CD8-positive, alpha-beta memory T cell (primary cell): Measurements from ENCODE around the gene EVX1. TPM values are rescaled to one million over a fixed set of nuclear protein-coding genes. Genes with fewer than 3 reads are reported as not detected.
A peak's percentile ranks its signal among the peaks of the same experiment; 100 is the strongest.

Experiments used
- CTCF ChIA-PET: fragments of 350-600 bp; sonication (Branson Sonifier 250); formaldehyde crosslinking; loops from one replicate; lab custom pipeline; 2021; ENCODE audit warnings: antibody characterized with exemption; lab: Charles Lee
- POLR2A ChIA-PET: fragments of 350-600 bp; sonication (Branson Sonifier 250); formaldehyde crosslinking; loops from one replicate; lab custom pipeline; 2021; ENCODE audit warnings: antibody characterized with exemption; lab: Charles Lee
- DNase-seq, 5 donors: peaks; one replicate each; pipeline versions ENCODE4 v3.0.0 to v3.0.0-alpha.2; 2020 to 2022; ENCODE audit warnings: mixed read lengths in 1 of 5
- H3K27ac ChIP-seq: one replicate; pipeline ENCODE4 v1.7.0; 2013; ENCODE audit warnings: low read depth, mild to moderate bottlenecking, low read length, moderate library complexity
- H3K27me3 ChIP-seq: 2 replicates; pipeline ENCODE4 v1.7.0; 2013; ENCODE audit warnings: low read length, mild to moderate bottlenecking; ENCODE audit not compliant: insufficient read depth, poor library complexity, severe bottlenecking
- H3K36me3 ChIP-seq: 2 replicates; pipeline ENCODE4 v1.7.0; 2013; ENCODE audit warnings: mild to moderate bottlenecking, low read length, moderate library complexity; ENCODE audit not compliant: insufficient read depth
- H3K4me1 ChIP-seq: 2 replicates; pipeline ENCODE4 v1.7.0; 2013; ENCODE audit warnings: mild to moderate bottlenecking, low read length, moderate library complexity; ENCODE audit not compliant: insufficient read depth
- H3K4me3 ChIP-seq: 2 replicates; pipeline ENCODE4 v1.7.0; 2013; ENCODE audit warnings: mild to moderate bottlenecking, low read length
- H3K9me3 ChIP-seq: 2 replicates; pipeline ENCODE4 v1.7.0; 2013; ENCODE audit warnings: mild to moderate bottlenecking, low read length
- H3K27ac Mint-ChIP-seq, 8 donors: one replicate each; pipeline ENCODE4 v1.8.0; 2020 to 2021; ENCODE audit warnings: mixed read lengths in 8 of 8, mild to moderate bottlenecking in 6 of 8, inconsistent platforms in 3 of 8, moderate library complexity in 3 of 8
- H3K27me3 Mint-ChIP-seq, 2 donors: one replicate each; pipeline ENCODE4 v1.8.0; 2020 to 2021; ENCODE audit warnings: mixed read lengths in 2 of 2, mild to moderate bottlenecking in 1 of 2, moderate library complexity in 1 of 2
- H3K36me3 Mint-ChIP-seq, 3 donors: one replicate each; pipeline ENCODE4 v1.8.0; 2020 to 2021; ENCODE audit warnings: mixed read lengths in 3 of 3, inconsistent platforms in 1 of 3, mild to moderate bottlenecking in 1 of 3
- H3K4me1 Mint-ChIP-seq, 3 donors: one replicate each; pipeline ENCODE4 v1.8.0; 2020 to 2021; ENCODE audit warnings: mixed read lengths in 3 of 3, inconsistent platforms in 1 of 3, mild to moderate bottlenecking in 1 of 3
- H3K4me3 Mint-ChIP-seq, 7 donors: one replicate each; pipeline ENCODE4 v1.8.0; 2020 to 2021; ENCODE audit warnings: mixed read lengths in 7 of 7, mild to moderate bottlenecking in 6 of 7, moderate library complexity in 4 of 7, inconsistent platforms in 2 of 7
- H3K9me3 Mint-ChIP-seq, 5 donors: one replicate each; pipeline ENCODE4 v1.8.0; 2020 to 2022; ENCODE audit warnings: mixed read lengths in 5 of 5, mild to moderate bottlenecking in 3 of 5, moderate library complexity in 2 of 5, inconsistent platforms in 1 of 5
- polyA plus RNA-seq: library from polyadenylated mRNA; unstranded; fragments of 300-500 nt; fragmentation: Illumina TruSeq; gene quantifications from one replicate; pipeline ENCODE4 v1.2.3, GENCODE V29; 2021
- total RNA-seq, 2 experiments: library from RNA; stranded (reverse); gene quantifications; one replicate each; pipeline ENCODE4 v1.2.3, GENCODE V29; 2021

The EVX1 gene
- total and polyA plus RNA-seq, 3 experiments from 2014 or later: not detected

DNA sequence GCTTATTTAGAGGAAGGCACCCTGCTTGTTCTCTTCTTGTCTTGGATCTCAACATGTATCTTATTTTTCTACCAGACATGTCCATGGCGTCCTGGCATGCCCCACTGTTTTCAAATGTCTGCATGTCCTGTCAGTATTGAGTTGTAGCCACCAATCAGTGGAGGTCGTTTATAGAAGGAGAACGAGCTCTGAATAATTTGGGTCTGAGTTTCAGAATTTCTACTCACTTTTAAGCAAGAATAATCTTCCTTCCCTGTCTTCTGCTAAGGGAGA, 39.8 kb upstream of the EVX1 start:
- H3K27ac Mint-ChIP-seq: peak overlapping the region in 1 of 8 donors; percentile 66
- peaks cover 30% of the 10 kb centered on the region for H3K4me1 ChIP-seq
- no peak overlapping the region for H3K4me3 ChIP-seq
- CTCF ChIA-PET: interaction anchor here (1.0 to 1.3 kb wide), 2 partner anchors 42 to 571 kb away, joined by 3 read pairs; no protein-coding TSS in a partner anchor
- no peaks in the 10 kb centered on the region for H3K36me3 Mint-ChIP-seq
- H3K4me1 Mint-ChIP-seq: peaks cover 43 to 57% (median 48%) of the 10 kb centered on the region in 3 donors
- H3K27ac ChIP-seq: no peak overlapping the region
- peaks cover 0 to 14% (median 0%) of the 10 kb centered on the region in 5 donors for H3K9me3 Mint-ChIP-seq
- no peaks in the 10 kb centered on the region for H3K9me3 ChIP-seq
- H3K27me3 ChIP-seq: peaks cover 87% of the 10 kb centered on the region
- POLR2A ChIA-PET: no interaction called here
- peaks cover 81 to 90% of the 10 kb centered on the region in 2 donors for H3K27me3 Mint-ChIP-seq
- peak overlapping the region in 3 of 7 donors; percentile 19 to 63 (median 49) for H3K4me3 Mint-ChIP-seq
- no peak for DNase-seq
- no peaks in the 10 kb centered on the region for H3K36me3 ChIP-seq

DNA sequence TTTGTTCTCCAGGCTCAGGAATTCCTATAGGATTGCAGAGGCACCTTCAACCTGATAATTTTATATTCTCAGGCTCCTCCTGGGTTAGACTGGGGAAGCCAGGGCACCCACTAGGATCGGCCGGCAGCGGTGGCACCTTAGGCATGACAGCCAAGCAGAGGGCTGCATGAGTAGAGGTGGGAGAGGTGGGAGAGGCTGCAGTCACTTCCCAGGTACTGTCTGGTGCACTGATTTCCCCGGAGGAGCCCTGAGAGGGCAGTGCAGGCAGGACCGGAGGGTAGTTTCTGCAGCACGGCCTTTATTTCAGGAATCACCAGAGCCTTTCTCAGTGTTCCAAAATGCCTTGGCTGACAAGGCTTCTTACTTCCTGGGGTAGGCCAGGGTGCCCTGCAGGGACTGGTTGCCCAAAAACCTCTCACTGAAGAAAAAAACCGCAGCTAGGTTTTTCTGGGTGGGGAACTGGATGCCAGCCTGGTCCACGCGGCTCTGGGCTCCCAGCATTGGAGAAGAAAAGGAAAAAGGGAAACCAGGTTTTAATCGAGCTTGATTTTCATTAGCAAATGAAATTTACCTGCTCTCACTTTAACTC, 39.1 kb upstream of the EVX1 start:
- Histone ChIP-seq H3K27me3 (peaks cover 83% of the 10 kb centered on the region), H3K9me3 (no peaks in the 10 kb centered on the region), H3K4me1 (peaks cover 29% of the 10 kb centered on the region), H3K36me3 (no peaks in the 10 kb centered on the region), H3K4me3 (no peak overlapping the region), H3K27ac (no peak overlapping the region)
- H3K27ac Mint-ChIP-seq: peak overlapping the region in 1 of 8 donors; percentile 24
- peaks cover 38 to 51% (median 41%) of the 10 kb centered on the region in 3 donors for H3K4me1 Mint-ChIP-seq
- H3K36me3 Mint-ChIP-seq: no peaks in the 10 kb centered on the region
- ChIA-PET CTCF (interaction anchor here (1.0 kb wide), 1 partner anchor 14 kb away, joined by 3 read pairs; no protein-coding TSS in a partner anchor), POLR2A (no interaction called here)
- H3K27me3 Mint-ChIP-seq: peaks cover 78 to 89% of the 10 kb centered on the region in 2 donors
- peaks cover 0 to 10% (median 0%) of the 10 kb centered on the region in 5 donors for H3K9me3 Mint-ChIP-seq
- peak overlapping the region in 1 of 7 donors; percentile 49 for H3K4me3 Mint-ChIP-seq
- no peak for DNase-seq

DNA sequence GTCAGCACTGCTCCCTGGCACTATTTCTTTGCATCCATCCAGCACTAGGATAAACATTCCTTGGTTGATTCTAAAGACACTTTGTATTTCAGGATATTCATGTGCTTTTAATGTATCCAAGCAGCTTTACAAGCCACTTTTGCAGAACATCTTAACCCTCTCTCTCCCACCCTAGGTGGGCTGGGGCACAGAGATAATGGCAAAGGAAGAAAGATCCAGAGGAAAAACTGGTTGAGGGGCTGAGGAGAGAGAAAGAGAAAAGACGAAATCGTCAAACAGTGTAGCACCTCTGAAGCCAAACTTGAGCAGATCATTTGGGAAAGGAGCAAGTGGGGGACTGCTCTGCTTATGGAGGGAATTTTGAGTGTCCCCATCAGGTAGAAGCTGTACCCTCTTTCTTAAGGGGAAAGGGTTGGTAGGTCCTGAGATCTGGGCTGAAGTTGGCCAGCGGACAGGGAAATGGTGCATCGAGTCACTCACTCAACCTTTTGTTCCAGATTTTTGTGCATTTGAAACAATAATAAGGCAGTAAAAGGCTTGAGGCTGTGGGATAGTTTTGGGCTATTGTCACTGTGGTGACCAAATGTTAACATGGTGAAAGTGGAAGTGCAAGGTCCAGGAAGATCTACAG, 38.5 kb upstream of the EVX1 start:
- no peak overlapping the region for H3K27ac ChIP-seq
- H3K27me3 ChIP-seq: peaks cover 82% of the 10 kb centered on the region
- Mint-ChIP-seq H3K9me3 (peaks cover 0 to 10% (median 0%) of the 10 kb centered on the region in 5 donors), H3K27me3 (peaks cover 79 to 89% of the 10 kb centered on the region in 2 donors), H3K27ac (peak overlapping the region in 2 of 8 donors; percentile 24 to 29), H3K36me3 (no peaks in the 10 kb centered on the region), H3K4me1 (peaks cover 33 to 45% (median 41%) of the 10 kb centered on the region in 3 donors), H3K4me3 (peak overlapping the region in 3 of 7 donors; percentile 20 to 56 (median 53))
- CTCF ChIA-PET: interaction anchor here (0.6 to 2.9 kb wide), 4 partner anchors 8 to 457 kb away, joined by 3 to 9 read pairs (median 4); partner anchors contain the start of gene HOXA11
- H3K4me3 ChIP-seq: no peak overlapping the region
- POLR2A ChIA-PET: no interaction called here
- no peaks in the 10 kb centered on the region for H3K9me3 ChIP-seq
- DNase-seq: no peak
- H3K36me3 ChIP-seq: no peaks in the 10 kb centered on the region
- H3K4me1 ChIP-seq: peaks cover 23% of the 10 kb centered on the region

DNA sequence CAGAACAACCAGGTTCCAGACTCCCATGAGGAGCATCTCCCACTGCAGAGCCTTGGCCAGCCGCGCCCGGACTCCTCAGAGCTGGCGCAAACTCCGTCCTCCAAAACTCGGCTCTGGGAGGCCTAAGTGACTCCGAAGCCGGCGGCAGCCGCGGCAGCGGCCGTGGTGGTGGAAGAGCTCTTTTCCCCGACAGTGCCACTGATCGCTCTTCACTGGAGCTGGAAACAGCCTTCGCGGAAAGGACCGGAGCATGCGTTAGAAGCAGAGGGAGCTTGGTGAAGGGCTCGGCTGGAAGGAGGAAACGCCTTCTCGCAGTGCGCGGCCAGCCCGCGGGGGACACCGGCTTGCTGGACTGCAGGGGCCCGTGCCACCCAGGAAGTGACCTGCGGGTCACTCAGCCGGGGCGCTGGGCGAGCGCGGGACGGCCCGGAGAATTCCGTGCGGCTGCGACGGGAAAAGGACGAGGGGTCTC, 37.7 kb upstream of the EVX1 start:
- H3K27ac Mint-ChIP-seq: peak overlapping the region in 1 of 8 donors; percentile 24
- no peak for DNase-seq
- Histone ChIP-seq H3K4me3 (no peak overlapping the region), H3K27ac (no peak overlapping the region), H3K27me3 (peaks cover 84% of the 10 kb centered on the region), H3K36me3 (no peaks in the 10 kb centered on the region), H3K9me3 (no peaks in the 10 kb centered on the region), H3K4me1 (peaks cover 21% of the 10 kb centered on the region)
- peaks cover 32 to 43% (median 39%) of the 10 kb centered on the region in 3 donors for H3K4me1 Mint-ChIP-seq
- peaks cover 84 to 94% of the 10 kb centered on the region in 2 donors for H3K27me3 Mint-ChIP-seq
- H3K36me3 Mint-ChIP-seq: no peaks in the 10 kb centered on the region
- CTCF ChIA-PET: interaction anchor here (1.2 to 2.9 kb wide), 3 partner anchors 9 to 20 kb away, joined by 3 to 9 read pairs (median 4); partner anchors contain the start of gene HOXA11
- POLR2A ChIA-PET: interaction anchor here (0.6 to 1.1 kb wide), 2 partner anchors 23 to 349 kb away, joined by 3 to 4 read pairs; no protein-coding TSS in a partner anchor
- peak overlapping the region in 5 of 7 donors; percentile 15 to 77 (median 38) for H3K4me3 Mint-ChIP-seq
- H3K9me3 Mint-ChIP-seq: peaks cover 0 to 10% (median 0%) of the 10 kb centered on the region in 5 donors

DNA sequence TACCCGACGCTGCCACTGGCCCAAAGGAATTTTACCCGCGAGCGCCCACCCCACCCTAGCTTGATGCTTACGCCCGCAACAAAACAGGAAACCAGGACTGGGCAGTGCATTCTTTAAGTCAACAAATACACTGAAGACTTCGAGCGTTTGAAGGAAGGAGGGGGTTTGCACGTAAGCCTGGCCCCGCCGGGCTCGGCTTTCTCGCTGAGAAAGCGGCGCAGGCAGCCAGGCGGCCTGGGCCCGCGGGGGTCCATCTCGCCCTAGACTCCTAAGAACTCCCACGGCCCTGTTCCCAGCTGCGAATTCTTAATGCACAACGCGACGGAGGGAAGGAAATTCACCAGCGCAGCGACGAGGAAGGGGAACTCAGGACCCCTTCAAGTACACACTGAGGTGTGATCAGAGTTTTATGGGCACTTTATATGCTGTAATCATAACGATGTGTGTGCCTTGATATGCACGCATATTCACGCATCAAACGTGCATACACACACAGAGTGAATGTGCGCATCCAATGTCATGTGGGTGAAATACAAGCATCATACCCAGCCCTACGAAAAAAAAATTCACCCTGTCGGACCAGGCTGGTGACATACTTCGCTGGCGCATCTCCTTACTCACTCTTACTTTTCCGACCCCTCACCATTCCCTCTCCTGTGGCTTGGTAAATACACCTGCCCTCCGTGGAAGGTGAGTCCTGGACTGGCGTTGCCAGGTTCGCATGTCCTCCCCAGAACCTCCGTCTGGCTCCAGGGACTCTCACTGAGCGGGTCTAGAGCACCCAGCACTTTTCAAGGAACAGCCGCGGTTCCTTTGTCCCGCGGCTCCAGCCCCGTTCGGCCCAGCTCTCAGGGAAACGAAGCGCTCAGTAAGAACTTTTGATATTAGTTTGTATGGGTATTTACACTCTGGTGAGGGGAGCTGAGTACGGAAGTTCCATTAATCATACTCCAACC, 37.0 kb upstream of the EVX1 start:
- H3K36me3 Mint-ChIP-seq: no peaks in the 10 kb centered on the region
- Histone ChIP-seq H3K4me1 (peaks cover 17% of the 10 kb centered on the region), H3K9me3 (no peaks in the 10 kb centered on the region), H3K27me3 (peaks cover 86% of the 10 kb centered on the region), H3K36me3 (no peaks in the 10 kb centered on the region), H3K27ac (no peak overlapping the region), H3K4me3 (no peak overlapping the region)
- H3K27ac Mint-ChIP-seq: peak overlapping the region in 3 of 8 donors; percentile 22 to 52 (median 38)
- CTCF ChIA-PET: interaction anchor here (1.2 to 2.9 kb wide), 3 partner anchors 10 to 21 kb away, joined by 3 to 9 read pairs (median 4); partner anchors contain the start of gene HOXA11
- H3K4me1 Mint-ChIP-seq: peaks cover 34 to 42% (median 39%) of the 10 kb centered on the region in 3 donors
- H3K27me3 Mint-ChIP-seq: peaks cover 86 to 96% of the 10 kb centered on the region in 2 donors
- POLR2A ChIA-PET: interaction anchor here (1.1 kb wide), 1 partner anchor 348 kb away, joined by 4 read pairs; no protein-coding TSS in a partner anchor
- no peak for DNase-seq
- peaks cover 0 to 10% (median 0%) of the 10 kb centered on the region in 5 donors for H3K9me3 Mint-ChIP-seq
- peak overlapping the region in 5 of 7 donors; percentile 14 to 56 (median 34) for H3K4me3 Mint-ChIP-seq

DNA sequence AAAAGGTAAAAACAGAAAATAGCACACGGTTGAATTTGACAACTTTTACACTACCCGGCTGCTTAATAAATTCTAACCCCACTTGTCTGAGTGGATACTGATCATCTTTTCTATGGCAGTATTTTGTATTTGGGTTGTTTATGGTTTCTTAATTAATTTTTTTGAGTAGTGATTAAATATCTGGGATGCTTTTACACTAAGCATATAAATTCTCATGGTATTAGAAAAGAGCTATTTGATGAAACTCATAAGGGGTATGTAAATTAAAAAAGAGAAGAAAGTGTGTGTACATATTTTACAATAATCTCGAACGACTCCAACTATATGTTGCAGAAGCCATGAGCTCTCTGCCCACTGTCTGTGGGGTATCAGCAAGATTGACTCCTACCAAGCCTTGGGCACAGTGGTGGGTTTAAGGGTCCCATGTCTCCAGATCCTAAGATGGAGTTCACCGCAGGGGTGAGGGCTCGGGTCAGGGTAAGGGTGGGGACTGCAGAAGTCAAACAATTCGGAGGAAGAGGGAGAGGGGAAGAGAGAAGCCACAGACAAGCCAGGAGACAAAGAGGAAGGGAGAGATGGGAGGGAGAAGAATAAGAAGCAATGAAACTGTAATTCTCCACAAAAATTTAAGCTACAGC, 35.1 kb upstream of the EVX1 start:
- CTCF ChIA-PET: interaction anchor here (1.6 to 4.6 kb wide), 2 partner anchors 11 to 12 kb away, joined by 4 to 22 read pairs; no protein-coding TSS in a partner anchor
- H3K27me3 ChIP-seq: peaks cover 84% of the 10 kb centered on the region
- no peaks in the 10 kb centered on the region for H3K36me3 ChIP-seq
- POLR2A ChIA-PET: no interaction called here
- no peak overlapping the region for H3K4me3 ChIP-seq
- H3K4me1 ChIP-seq: peaks cover 5% of the 10 kb centered on the region
- Mint-ChIP-seq H3K27me3 (peaks cover 80 to 95% of the 10 kb centered on the region in 2 donors), H3K27ac (peak overlapping the region in 1 of 8 donors; percentile 26), H3K4me3 (no peak overlapping the region), H3K36me3 (no peaks in the 10 kb centered on the region), H3K9me3 (peaks cover 0 to 7% (median 0%) of the 10 kb centered on the region in 5 donors), H3K4me1 (peaks cover 20 to 25% (median 22%) of the 10 kb centered on the region in 3 donors)
- DNase-seq: no peak
- H3K9me3 ChIP-seq: no peaks in the 10 kb centered on the region
- no peak overlapping the region for H3K27ac ChIP-seq

DNA sequence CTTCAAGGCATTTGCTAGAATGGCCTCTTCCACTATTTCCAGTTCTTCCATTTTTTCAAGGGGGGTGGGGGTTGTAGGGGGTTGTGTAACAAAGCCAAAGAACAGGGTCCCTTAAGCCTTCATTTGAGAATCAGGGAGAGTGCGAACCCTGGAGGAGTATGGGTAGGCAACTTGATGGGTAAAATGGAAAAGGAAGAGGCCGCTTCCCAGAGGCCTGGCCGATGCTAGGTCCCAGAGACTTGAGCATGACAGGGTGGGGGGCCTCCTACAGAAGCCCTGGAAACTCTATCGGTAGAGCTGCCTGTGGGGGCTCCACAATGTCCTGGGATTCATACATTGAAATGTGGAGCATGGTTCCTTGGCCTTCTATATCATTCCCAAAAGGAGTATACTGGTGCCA, 33.6 kb upstream of the EVX1 start:
- no peaks in the 10 kb centered on the region for H3K36me3 Mint-ChIP-seq
- H3K27ac Mint-ChIP-seq: no peak overlapping the region
- ChIA-PET POLR2A (no interaction called here), CTCF (interaction anchor here (1.5 to 4.6 kb wide), 4 partner anchors 14 to 566 kb away, joined by 3 to 22 read pairs (median 4); no protein-coding TSS in a partner anchor)
- DNase-seq: no peak
- no peak overlapping the region for H3K27ac ChIP-seq
- peaks cover 74% of the 10 kb centered on the region for H3K27me3 ChIP-seq
- H3K4me1 ChIP-seq: peaks cover 5% of the 10 kb centered on the region
- H3K4me3 Mint-ChIP-seq: no peak overlapping the region
- peaks cover 0 to 5% (median 0%) of the 10 kb centered on the region in 5 donors for H3K9me3 Mint-ChIP-seq
- H3K9me3 ChIP-seq: no peaks in the 10 kb centered on the region
- H3K36me3 ChIP-seq: no peaks in the 10 kb centered on the region
- H3K4me1 Mint-ChIP-seq: peaks cover 17 to 28% (median 22%) of the 10 kb centered on the region in 3 donors
- H3K4me3 ChIP-seq: no peak overlapping the region
- H3K27me3 Mint-ChIP-seq: peaks cover 78 to 92% of the 10 kb centered on the region in 2 donors
